BLaER1 (cell line): ENCODE results near the gene TRIM13.
"Not testable (repeated sequence)": the region's sequence is repeated elsewhere in the genome, so short reads cannot be mapped to it uniquely, and the experiment has no call there.

ENCODE experiments used
- H3K27ac ChIP-seq: shearing (Covaris generic); formaldehyde crosslinking; 2 replicates; pipeline ENCODE4 v1.8.1; 2022
- H3K27me3 ChIP-seq: shearing (Covaris generic); formaldehyde crosslinking; 2 replicates; pipeline ENCODE4 v1.8.1; 2022
- H3K36me3 ChIP-seq: shearing (Covaris generic); formaldehyde crosslinking; 2 replicates; pipeline ENCODE4 v1.8.1; 2022
- H3K4me1 ChIP-seq: shearing (Covaris generic); formaldehyde crosslinking; 2 replicates; pipeline ENCODE4 v1.8.1; 2022
- H3K4me2 ChIP-seq: shearing (Covaris generic); formaldehyde crosslinking; 2 replicates; pipeline ENCODE4 v1.8.1; 2022
- H3K4me3 ChIP-seq: shearing (Covaris generic); formaldehyde crosslinking; 2 replicates; pipeline ENCODE4 v1.8.1; 2022
- H3K9ac ChIP-seq: shearing (Covaris generic); formaldehyde crosslinking; 2 replicates; pipeline ENCODE4 v1.8.1; 2022
- H3K9me3 ChIP-seq: shearing (Covaris generic); formaldehyde crosslinking; 2 replicates; pipeline ENCODE4 v1.8.1; 2022
- H4K20me1 ChIP-seq: shearing (Covaris generic); formaldehyde crosslinking; 2 replicates; pipeline ENCODE4 v1.8.1; 2022
- Cebpa-rat ChIP-seq: shearing (Covaris generic); IDR thresholded peaks from 2 replicates; pipeline ENCODE4 v1.8.1; 2022

TRIM13 gene

DNA sequence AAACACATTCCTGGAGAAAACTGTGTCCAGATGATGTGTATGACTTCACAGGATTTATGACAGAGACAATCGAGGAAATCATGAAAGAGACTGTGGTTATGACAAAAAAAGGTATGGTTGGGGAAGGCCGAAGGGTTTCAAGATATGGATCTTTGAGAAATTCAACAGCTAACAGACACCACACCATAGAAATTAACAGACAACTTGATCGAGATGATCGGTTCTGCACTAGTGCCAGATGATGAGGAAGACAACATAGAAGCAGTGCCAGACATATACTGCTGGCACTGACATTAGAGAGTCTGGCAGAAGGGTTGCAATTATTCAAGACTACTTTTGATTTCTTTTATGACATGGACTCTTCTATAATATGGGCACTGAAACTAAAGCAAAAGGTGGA, 55.6 kb downstream of the TRIM13 start:
- Histone ChIP-seq H3K4me1 (no peaks in the 10 kb centered on the region), H4K20me1 (peaks cover 74% of the 10 kb centered on the region), H3K27me3 (no peaks in the 10 kb centered on the region), H3K36me3 (peaks cover 75% of the 10 kb centered on the region), H3K4me2 (no peak overlapping the region), H3K27ac (no peak overlapping the region), H3K9ac (no peak overlapping the region), H3K4me3 (no peak overlapping the region), H3K9me3 (no peaks in the 10 kb centered on the region)
- TF ChIP-seq Cebpa-rat, result no peak

DNA sequence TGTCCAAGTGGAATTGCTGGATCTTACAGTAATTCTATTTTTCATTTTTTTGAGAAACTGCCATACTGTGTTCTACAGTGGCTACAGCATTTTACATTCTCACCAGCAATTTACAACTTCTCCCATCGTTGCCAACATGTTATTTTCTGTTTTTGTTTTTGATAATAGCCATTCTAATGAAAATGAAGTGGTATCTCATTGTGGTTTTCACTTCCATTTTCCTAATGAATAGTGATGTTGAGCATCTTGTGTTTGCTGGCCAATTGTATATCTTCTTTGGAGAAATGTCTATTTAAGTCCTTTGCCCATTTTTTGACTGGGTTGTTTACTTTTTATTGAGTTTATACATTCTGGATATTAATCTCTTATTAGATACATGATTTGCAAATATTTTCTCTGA, 57.0 kb downstream of the TRIM13 start:
- Histone ChIP-seq H3K36me3 (peaks cover 83% of the 10 kb centered on the region), H3K4me2 (no peak overlapping the region), H3K9ac (no peak overlapping the region), H3K27ac (no peak overlapping the region), H3K4me3 (no peak overlapping the region), H3K4me1 (no peaks in the 10 kb centered on the region), H4K20me1 (peaks cover 71% of the 10 kb centered on the region), H3K9me3 (no peaks in the 10 kb centered on the region), H3K27me3 (no peaks in the 10 kb centered on the region)
- no peak for TF ChIP-seq Cebpa-rat

GRCh38 chr13:50055454-50055853, 58.6 kb downstream of the TRIM13 start:
- Histone ChIP-seq H3K4me2 (no peak overlapping the region), H3K9ac (no peak overlapping the region), H3K4me3 (no peak overlapping the region), H3K4me1 (no peaks in the 10 kb centered on the region), H3K27ac (no peak overlapping the region), H3K36me3 (peaks cover 86% of the 10 kb centered on the region), H4K20me1 (peaks cover 65% of the 10 kb centered on the region), H3K27me3 (no peaks in the 10 kb centered on the region), H3K9me3 (no peaks in the 10 kb centered on the region)
- no peak for TF ChIP-seq Cebpa-rat

GRCh38 chr13:50060718-50061117, 63.9 kb downstream of the TRIM13 start:
- no peak overlapping the region for H3K4me3 ChIP-seq
- no peaks in the 10 kb centered on the region for H3K27me3 ChIP-seq
- no peak for TF ChIP-seq Cebpa-rat
- H3K36me3 ChIP-seq, result peaks cover 75% of the 10 kb centered on the region
- peaks cover 62% of the 10 kb centered on the region for H4K20me1 ChIP-seq
- H3K9me3 ChIP-seq, result no peaks in the 10 kb centered on the region
- no peak overlapping the region for H3K4me2 ChIP-seq
- no peak overlapping the region for H3K9ac ChIP-seq
- H3K27ac ChIP-seq, result no peak overlapping the region
- H3K4me1 ChIP-seq, result no peaks in the 10 kb centered on the region

- not testable (repeated sequence) for H3K9me3 ChIP-seq, H3K27ac ChIP-seq, H3K4me1 ChIP-seq, H3K9ac ChIP-seq, H3K4me3 ChIP-seq, H3K27me3 ChIP-seq, H3K4me2 ChIP-seq
- Histone ChIP-seq H4K20me1 (peaks cover 69% of the 10 kb centered on the region), H3K36me3 (peaks cover 80% of the 10 kb centered on the region)
These were observed 65.5 kb downstream of the TRIM13 start for GRCh38 chr13:50062336-50062735.

DNA sequence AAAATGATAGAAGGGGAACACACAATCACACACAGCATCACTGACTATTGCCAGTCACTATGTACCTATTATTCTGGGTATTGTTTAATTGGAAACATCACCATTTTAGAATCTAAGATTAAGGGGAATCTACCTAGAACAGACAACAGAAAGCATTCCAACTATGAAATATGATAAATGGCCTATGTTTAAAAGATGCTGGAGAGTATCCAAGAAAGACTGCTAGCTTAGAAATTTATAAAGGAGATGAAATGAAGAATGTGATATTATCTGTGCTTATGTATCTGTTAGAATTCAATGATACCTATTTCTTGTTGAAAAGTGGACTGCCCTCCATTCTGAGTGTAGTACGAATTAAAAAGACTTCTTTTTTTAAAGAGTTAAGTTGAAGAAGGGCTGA, 68.9 kb downstream of the TRIM13 start:
- H3K4me1 ChIP-seq, result no peaks in the 10 kb centered on the region
- no peak for TF ChIP-seq Cebpa-rat
- H3K4me2 ChIP-seq, result no peak overlapping the region
- peaks cover 84% of the 10 kb centered on the region for H4K20me1 ChIP-seq
- H3K36me3 ChIP-seq, result peaks cover 82% of the 10 kb centered on the region
- no peak overlapping the region for H3K27ac ChIP-seq
- H3K9ac ChIP-seq, result no peak overlapping the region
- H3K27me3 ChIP-seq, result no peaks in the 10 kb centered on the region
- H3K4me3 ChIP-seq, result no peak overlapping the region
- no peaks in the 10 kb centered on the region for H3K9me3 ChIP-seq
